NK-92 (cell line): ENCODE measurements around the gene NUAK1.

ENCODE experiments used
- DNase-seq: peaks from one replicate; lab custom pipeline; 2025; ENCODE audit not compliant: unreplicated experiment; lab: John Stamatoyannopoulos, UW

Gene NUAK1

DNA sequence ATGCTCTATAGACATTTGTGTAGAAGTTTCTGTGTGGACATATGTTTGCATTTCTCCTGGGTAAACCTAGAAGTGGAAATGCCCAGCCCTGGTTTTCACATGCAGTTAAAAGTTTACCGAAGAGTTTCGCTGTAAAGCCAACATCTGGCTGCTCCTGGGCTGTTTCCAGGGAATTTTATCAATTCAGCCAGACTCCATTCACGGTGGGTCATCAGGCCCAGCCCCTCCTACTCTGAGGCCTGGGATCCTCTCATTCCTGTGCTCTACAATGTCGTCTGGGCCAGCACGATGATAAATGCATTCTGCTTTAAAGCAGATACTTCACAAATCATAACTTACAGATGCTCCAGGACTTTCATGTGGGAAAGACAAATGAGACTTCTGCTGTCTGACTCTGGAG is 7.1 kb downstream of the NUAK1 start:
- DNase-seq = no peak

- DNase-seq = no peak
These were observed 8.2 kb downstream of the NUAK1 start for GRCh38 chr12:106130474-106131113.

DNA sequence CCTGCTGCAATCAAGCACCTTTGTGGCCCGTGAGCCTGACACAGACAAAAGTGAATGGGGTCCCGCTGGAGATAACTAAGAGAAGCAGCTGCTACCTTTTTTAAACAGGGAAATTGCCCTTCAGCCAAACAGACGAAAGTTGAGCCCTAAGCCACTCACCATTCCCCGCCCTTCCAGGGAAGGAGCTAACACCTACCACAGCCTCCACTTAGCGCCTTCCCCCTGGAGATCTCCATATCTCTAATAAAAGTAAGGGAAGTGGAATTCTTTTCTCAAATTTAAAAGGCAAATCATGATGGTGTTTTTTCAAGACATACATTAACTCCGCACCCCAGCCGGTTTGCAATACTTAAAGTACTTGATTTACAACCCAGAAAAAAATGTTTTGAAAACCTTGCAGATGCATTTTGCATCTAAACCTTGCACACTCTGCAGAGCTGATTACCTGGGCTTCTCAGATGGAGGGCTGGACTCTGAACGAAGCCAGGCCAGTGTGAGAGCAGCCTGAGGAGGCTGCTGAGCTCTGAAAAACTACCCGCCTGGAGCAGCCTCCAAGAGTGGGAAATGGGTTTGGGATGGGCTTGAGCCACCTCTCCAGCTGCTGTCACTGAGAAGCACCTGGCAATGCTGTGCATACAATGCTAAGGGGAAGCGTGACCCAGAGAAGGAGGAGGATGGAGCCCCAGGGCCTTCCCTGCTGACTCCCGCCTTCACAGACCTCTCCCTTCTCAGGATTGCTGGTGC is 10.0 kb downstream of the NUAK1 start:
- DNase-seq = no peak

DNA sequence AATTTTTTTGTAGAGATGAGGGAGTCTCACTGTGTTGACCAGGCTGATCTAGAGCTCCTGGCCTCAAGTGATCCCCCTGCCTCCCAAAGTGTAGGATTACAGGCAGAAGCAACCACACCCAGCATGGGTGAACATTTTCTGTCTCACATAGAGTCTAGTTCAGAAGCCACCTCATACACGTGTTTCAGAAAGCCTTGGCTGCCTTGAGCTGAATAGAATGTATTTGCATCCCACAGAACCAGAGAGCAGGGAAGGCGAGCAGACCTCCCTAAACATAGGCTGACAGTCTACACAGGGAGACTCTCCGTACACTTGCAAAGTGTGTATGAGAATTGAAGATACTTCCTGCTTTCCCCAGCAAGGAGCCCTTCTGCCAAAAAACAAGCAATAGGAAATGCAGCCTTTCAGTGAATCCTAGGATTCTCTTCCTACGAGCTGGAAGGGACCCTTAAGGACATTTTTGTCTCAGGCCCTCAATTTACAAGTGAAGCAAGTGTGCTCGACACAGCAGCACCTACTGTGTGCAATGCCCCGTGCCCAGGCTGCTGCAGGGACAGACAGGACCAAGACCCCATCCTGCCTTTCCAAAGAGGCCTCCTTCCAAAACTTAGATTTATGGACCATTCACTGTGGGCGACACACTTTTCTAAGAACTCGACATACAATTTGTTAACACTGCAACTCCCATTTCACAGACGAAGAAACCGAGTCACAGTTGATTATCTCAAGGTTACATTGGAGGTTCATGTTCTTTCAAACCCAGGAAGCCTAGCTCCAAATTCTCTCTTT is 11.2 kb downstream of the NUAK1 start:
- DNase-seq = no peak

GRCh38 chr12:106126441-106127337 is 12.1 kb downstream of the NUAK1 start:
- no peak for DNase-seq

DNA sequence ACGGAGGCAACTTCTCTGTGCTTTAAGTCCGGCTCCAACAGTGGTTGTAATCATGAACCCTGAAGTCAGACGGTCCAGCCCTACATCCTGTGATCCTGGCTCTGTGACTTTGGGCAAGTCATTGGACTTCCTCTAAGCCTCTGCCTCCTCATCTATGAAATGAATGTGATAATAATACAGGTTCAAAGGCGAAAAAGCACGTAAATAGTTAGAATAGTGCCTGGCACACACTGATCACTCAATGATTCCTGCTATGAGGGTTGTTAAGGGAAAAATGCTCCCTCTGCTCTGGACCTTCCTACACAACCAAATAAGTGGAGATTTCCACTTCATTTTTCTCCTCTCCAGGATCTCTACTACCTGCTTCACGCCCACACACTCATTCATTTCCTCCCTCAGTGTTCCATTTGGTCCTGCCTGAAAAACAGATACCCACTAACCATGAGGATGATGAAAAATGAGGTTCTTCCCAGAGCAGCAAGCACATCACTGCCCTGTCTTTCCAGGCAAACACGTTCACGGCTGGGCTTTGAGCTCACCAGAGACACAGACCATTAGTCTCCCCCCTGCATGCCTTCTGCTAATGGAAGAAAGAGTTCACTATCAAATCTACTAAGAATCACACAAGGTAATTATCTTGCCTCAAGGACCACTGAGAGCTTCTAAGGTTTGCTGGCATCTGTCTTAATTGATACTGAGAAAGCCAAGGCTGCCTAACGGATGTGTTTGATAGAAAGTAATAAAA is 13.2 kb downstream of the NUAK1 start:
- no peak for DNase-seq

GRCh38 chr12:106123551-106124081 is 15.1 kb downstream of the NUAK1 start:
- DNase-seq = no peak

DNA sequence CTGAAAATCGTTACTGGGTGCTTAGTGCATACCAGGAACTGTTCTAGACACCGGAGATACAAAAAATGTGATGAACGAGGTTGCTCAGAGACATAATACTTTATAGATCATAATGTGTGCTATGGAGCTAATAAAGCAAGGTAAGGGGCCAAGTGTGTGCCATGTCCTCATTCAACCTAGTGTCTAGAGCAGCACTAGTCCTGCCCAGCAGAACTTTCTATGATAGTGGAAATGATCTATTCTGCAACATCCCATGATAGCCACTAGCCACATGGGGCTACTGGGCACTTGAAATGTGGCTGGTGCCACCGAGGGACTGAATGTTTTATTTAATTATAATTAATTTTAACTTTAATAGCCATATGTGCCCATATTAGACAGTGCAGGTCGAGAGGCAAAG is 15.6 kb downstream of the NUAK1 start:
- no peak for DNase-seq

DNA sequence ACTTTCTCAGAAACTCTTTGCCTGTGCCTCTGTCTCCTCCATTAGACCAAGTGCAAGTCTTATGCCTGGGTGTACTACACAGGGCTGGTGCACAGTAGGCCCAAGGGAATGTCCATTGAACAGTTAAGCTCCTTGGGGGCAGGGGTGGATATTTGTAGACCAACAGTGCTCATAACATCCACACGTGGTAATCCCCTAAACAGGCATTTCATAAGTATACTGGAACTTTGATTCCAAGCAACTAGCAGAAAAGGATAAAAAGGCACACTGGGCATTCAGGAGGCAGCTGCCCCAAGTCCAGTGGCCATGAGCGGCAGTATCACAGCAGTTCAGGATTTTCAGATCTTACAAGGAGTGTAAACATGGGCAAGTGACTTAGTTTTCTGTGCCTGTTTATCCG is 16.8 kb downstream of the NUAK1 start:
- DNase-seq = no peak

DNA sequence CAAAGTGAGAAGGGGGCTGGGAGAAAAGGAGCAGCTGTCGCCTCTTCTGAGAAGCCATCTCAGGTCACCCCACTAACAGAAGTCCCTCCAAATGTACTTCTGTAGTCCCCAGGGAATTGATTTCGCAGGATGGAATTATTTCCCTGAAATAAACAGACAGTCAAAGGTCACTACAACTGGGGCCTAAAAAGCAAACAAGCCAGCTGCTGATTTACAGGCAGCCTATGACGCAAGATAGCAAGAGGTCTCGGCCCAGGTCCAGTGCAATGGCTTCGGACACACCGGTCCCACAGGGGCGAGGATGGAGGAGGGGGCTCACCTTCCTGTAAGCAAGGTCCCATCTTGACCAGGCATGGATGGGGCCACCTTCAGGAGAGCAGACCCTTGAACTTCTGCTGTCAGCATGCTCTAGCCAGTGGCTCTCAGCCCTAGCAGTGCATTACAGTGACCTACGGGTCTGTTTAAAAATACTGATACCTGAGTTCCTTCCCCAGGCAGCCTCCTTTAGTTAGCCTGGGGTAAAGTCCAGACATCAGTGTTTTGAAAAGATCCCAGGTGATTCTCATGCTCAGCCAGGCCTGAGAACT is 18.1 kb downstream of the NUAK1 start:
- no peak for DNase-seq

DNA sequence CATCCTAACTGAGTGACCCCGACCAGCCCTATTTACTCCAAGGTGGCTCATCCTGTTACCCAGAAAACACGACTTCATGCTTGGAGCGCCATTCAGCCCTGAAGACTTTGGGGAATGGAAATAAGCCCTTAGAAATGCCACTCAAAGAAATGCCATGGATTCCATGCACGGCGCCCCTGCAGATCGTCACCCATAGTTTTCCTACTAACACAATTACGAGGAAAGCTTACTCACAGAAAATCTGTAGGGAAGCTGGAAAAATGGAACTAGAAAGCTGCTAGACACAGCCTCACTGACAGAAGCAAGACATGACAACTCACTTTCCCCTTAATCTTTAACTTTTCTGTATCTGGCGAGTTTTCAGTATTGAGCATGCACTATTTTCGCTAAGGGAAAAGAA is 19.5 kb downstream of the NUAK1 start:
- no peak for DNase-seq

- no peak for DNase-seq
These were observed 20.2 kb downstream of the NUAK1 start for GRCh38 chr12:106118381-106119130.

GRCh38 chr12:106115440-106115839 is 23.3 kb downstream of the NUAK1 start:
- no peak for DNase-seq

DNA sequence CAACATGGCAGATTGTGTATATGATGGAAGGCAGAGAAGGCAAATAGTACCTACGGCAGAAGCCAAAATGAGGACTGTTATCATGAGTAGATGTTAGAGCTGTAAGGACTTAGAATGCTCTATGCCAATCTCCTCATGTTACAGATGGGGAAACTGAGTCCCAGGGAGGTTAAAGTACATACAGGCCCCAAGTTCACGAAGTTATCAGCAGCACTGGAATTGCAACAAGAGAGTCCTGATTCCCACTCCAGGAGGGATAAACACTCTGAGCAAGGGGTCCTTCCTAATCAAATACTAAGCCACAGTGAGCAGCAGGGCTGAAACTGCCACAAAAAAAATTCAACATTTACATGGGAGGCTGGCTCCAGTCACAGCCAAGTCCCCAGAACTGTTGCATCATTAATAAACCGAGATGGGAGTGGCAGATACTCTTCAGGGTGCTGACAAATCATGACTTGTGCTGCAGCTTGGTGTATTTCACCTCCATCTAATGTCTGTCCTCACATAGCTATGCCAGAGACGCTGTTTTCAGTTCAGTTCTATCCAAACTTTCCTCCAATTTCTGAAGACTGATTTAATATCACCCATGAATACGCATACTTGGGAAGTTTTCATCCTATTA is 24.2 kb downstream of the NUAK1 start:
- DNase-seq = no peak

GRCh38 chr12:106113824-106114446 is 24.8 kb downstream of the NUAK1 start:
- no peak for DNase-seq

- DNase-seq = no peak
These were observed 25.3 kb downstream of the NUAK1 start for GRCh38 chr12:106113446-106113823.

GRCh38 chr12:106113042-106113441 is 25.7 kb downstream of the NUAK1 start:
- DNase-seq = no peak

GRCh38 chr12:106112145-106112821 is 26.5 kb downstream of the NUAK1 start:
- no peak for DNase-seq
